H1 (cell line): ENCODE results near the gene PRG2. TPM values are rescaled to one million over a fixed set of nuclear protein-coding genes. Genes with fewer than 3 reads are reported as not detected.

Source experiments
- CTCF ChIA-PET: fragments of 300-600 bp; sonication (Branson Sonifier 250); formaldehyde crosslinking; loops from one replicate; lab custom pipeline; 2021; ENCODE audit not compliant: partially characterized antibody; lab: Charles Lee
- POLR2A ChIA-PET: fragments of 300-600 bp; sonication (Branson Sonifier 250); formaldehyde crosslinking; loops from one replicate; lab custom pipeline; 2021; ENCODE audit warnings: inconsistent platforms; ENCODE audit not compliant: partially characterized antibody; lab: Charles Lee
- DNase-seq, 2 experiments: peaks; one replicate each; pipeline versions ENCODE4 v3.0.0 to v3.0.0-alpha.2; 2010 to 2022; ENCODE audit warnings: low spot score in 2 of 2, low read depth in 1 of 2, mixed read lengths in 1 of 2
- FAIRE-seq: peaks from 2 replicates; lab custom pipeline; 2011; peaks lifted over from hg19 to GRCh38; lab: Jason Lieb, UNC
- H2AFZ ChIP-seq: 2 replicates; pipeline ENCODE4 v1.8.1; 2012; ENCODE audit warnings: low read length, inconsistent platforms
- H2AK5ac ChIP-seq: 2 replicates; pipeline ENCODE4 v1.6.1; 2013; ENCODE audit warnings: low read depth, low read length
- H2BK120ac ChIP-seq: replicated peaks from 2 replicates; pipeline ENCODE3; 2013; ENCODE audit warnings: low read depth, low read length, inconsistent platforms
- H2BK12ac ChIP-seq: 2 replicates; pipeline ENCODE4 v1.6.1; 2013; ENCODE audit warnings: low read depth, low read length
- H2BK15ac ChIP-seq: 2 replicates; pipeline ENCODE4 v1.6.1; 2013; ENCODE audit warnings: low read length
- H2BK20ac ChIP-seq: 2 replicates; pipeline ENCODE4 v1.6.1; 2013; ENCODE audit warnings: low read length
- H2BK5ac ChIP-seq: 2 replicates; pipeline ENCODE4 v1.6.1; 2013; ENCODE audit warnings: low read depth, low read length
- H3K14ac ChIP-seq: 2 replicates; pipeline ENCODE4 v1.6.1; 2013; ENCODE audit warnings: inconsistent platforms; ENCODE audit not compliant: insufficient read length
- H3K18ac ChIP-seq: 2 replicates; pipeline ENCODE4 v1.6.1; 2013; ENCODE audit warnings: low read length; ENCODE audit errors: extremely low read depth
- H3K23ac ChIP-seq: 2 replicates; pipeline ENCODE4 v1.6.1; 2013; ENCODE audit warnings: inconsistent platforms; ENCODE audit not compliant: insufficient read length
- H3K23me2 ChIP-seq: 2 replicates; pipeline ENCODE4 v1.6.1; 2013; ENCODE audit warnings: low read depth, low read length
- H3K27ac ChIP-seq: 2 replicates; pipeline ENCODE4 v1.6.1; 2011; ENCODE audit warnings: low read depth, low read length, inconsistent platforms
- H3K27me3 ChIP-seq, 4 experiments: replicated peaks in 1 of 4; 1 replicate in 1 of 4; 2 replicates in 3 of 4; pipeline versions ENCODE4 v1.6.1 to v1.8.1; 2011 to 2013; ENCODE audit warnings: low read length in 3 of 4, mild to moderate bottlenecking in 3 of 4, inconsistent platforms in 2 of 4, mixed read lengths in 2 of 4, moderate library complexity in 1 of 4; ENCODE audit not compliant: control insufficient read depth in 3 of 4, insufficient read depth in 3 of 4; ENCODE audit errors: extremely low read depth in 1 of 4
- H3K36me3 ChIP-seq, 4 experiments: 2 replicates each; pipeline versions ENCODE4 v1.6.1 to v1.8.1; 2011 to 2013; ENCODE audit warnings: mild to moderate bottlenecking in 4 of 4, low read length in 3 of 4, moderate library complexity in 2 of 4, control low read depth in 1 of 4, inconsistent platforms in 1 of 4; ENCODE audit not compliant: insufficient read depth in 4 of 4, control insufficient read depth in 2 of 4
- H3K4ac ChIP-seq: replicated peaks from 2 replicates; pipeline ENCODE3; 2013; ENCODE audit warnings: low read length, low read depth, mixed read lengths, inconsistent platforms; ENCODE audit not compliant: insufficient read length
- H3K4me1 ChIP-seq, 4 experiments: replicated peaks in 1 of 4; 1 replicate in 1 of 4; 2 replicates in 3 of 4; pipeline versions ENCODE4 v1.6.1 to v1.8.1; 2011 to 2013; ENCODE audit warnings: low read length in 3 of 4, inconsistent platforms in 2 of 4, mixed read lengths in 1 of 4; ENCODE audit not compliant: insufficient read depth in 4 of 4, control insufficient read depth in 3 of 4
- H3K4me2 ChIP-seq, 2 experiments: 2 replicates each; pipeline versions ENCODE4 v1.6.1 to v1.8.1; 2011 to 2013; ENCODE audit warnings: low read depth in 2 of 2, low read length in 2 of 2, control low read depth in 1 of 2, inconsistent platforms in 1 of 2, mild to moderate bottlenecking in 1 of 2; ENCODE audit not compliant: insufficient read depth in 1 of 2
- H3K4me3 ChIP-seq, 4 experiments: fragments of 200-600, 300-600 bp in 1 of 4; sonication (generic), shearing (Covaris generic), sonication (Bioruptor Twin) in 1 of 4; 2 replicates each; pipeline versions ENCODE4 v1.5.1 to v1.8.1; 2011 to 2016; ENCODE audit warnings: low read length in 4 of 4, low read depth in 3 of 4, control low read depth in 2 of 4, inconsistent platforms in 2 of 4, mild to moderate bottlenecking in 2 of 4, mixed read lengths in 1 of 4, moderate library complexity in 1 of 4; ENCODE audit not compliant: insufficient read depth in 2 of 4; ENCODE audit errors: extremely low read depth in 1 of 4
- H3K56ac ChIP-seq: replicated peaks from 2 replicates; pipeline ENCODE3; 2013; ENCODE audit warnings: low read depth, mild to moderate bottlenecking, mixed read lengths, low read length, inconsistent platforms; ENCODE audit not compliant: insufficient read length
- H3K79me1 ChIP-seq: 2 replicates; pipeline ENCODE4 v1.6.1; 2013; ENCODE audit warnings: low read depth, low read length, control low read depth
- H3K79me2 ChIP-seq, 2 experiments: 2 replicates each; pipeline versions ENCODE4 v1.6.1 to v1.8.1; 2012 to 2013; ENCODE audit warnings: low read length in 2 of 2, mild to moderate bottlenecking in 2 of 2, inconsistent platforms in 1 of 2; ENCODE audit not compliant: insufficient read depth in 2 of 2, control insufficient read depth in 1 of 2
- H3K9ac ChIP-seq, 4 experiments: replicated peaks in 1 of 4; 1 replicate in 1 of 4; 2 replicates in 3 of 4; pipeline versions ENCODE4 v1.6.1 to v1.8.1; 2011 to 2013; ENCODE audit warnings: low read depth in 3 of 4, low read length in 3 of 4, control low read depth in 2 of 4, mild to moderate bottlenecking in 2 of 4, moderate library complexity in 2 of 4, inconsistent platforms in 1 of 4; ENCODE audit errors: extremely low read depth in 1 of 4
- H3K9me3 ChIP-seq, 2 experiments: 2 replicates each; pipeline versions ENCODE4 v1.6.1 to v1.8.1; 2012 to 2013; ENCODE audit warnings: mild to moderate bottlenecking in 2 of 2, moderate library complexity in 2 of 2, control low read depth in 1 of 2, inconsistent platforms in 1 of 2, low read depth in 1 of 2, low read length in 1 of 2, mixed read lengths in 1 of 2; ENCODE audit not compliant: insufficient read depth in 2 of 2
- H4K20me1 ChIP-seq, 2 experiments: replicated peaks in 1 of 2; 2 replicates each; pipeline versions ENCODE3 to v1.8.1; 2011 to 2013; ENCODE audit warnings: inconsistent platforms in 2 of 2, low read length in 2 of 2, mild to moderate bottlenecking in 1 of 2; ENCODE audit not compliant: insufficient read depth in 2 of 2, control insufficient read depth in 1 of 2
- H4K5ac ChIP-seq: 2 replicates; pipeline ENCODE4 v1.6.1; 2013; ENCODE audit warnings: low read length, low read depth, mixed read lengths, inconsistent platforms; ENCODE audit not compliant: insufficient read length
- H4K8ac ChIP-seq: 2 replicates; pipeline ENCODE4 v1.8.0; 2013; ENCODE audit warnings: mild to moderate bottlenecking, moderate library complexity, low read length, inconsistent platforms; ENCODE audit not compliant: insufficient read depth; ENCODE audit errors: extremely low read depth
- H4K91ac ChIP-seq: replicated peaks from 2 replicates; pipeline ENCODE3; 2013; ENCODE audit warnings: low read length, mixed read lengths, inconsistent platforms; ENCODE audit not compliant: insufficient read length
- ASH2L ChIP-seq: fragments of 200-600, 300-600 bp; sonication (generic); IDR thresholded peaks from one replicate; pipeline ENCODE4 v1.7.1; 2017; ENCODE audit warnings: low read length
- BACH1 ChIP-seq: IDR thresholded peaks from 2 replicates; pipeline ENCODE4 v1.6.1; 2012; ENCODE audit warnings: low read length, improper control_type of control experiment
- BRCA1 ChIP-seq: IDR thresholded peaks from 2 replicates; pipeline ENCODE4 v1.6.1; 2012; ENCODE audit warnings: low read depth, low read length, improper control_type of control experiment
- GTF2F1 ChIP-seq: IDR thresholded peaks from 2 replicates; pipeline ENCODE4 v1.6.1; 2012; ENCODE audit warnings: low read depth, low read length, improper control_type of control experiment, borderline replicate concordance
- HDAC2 ChIP-seq, 2 experiments: fragments of 300-600 bp in 1 of 2; sonication (generic) in 1 of 2; IDR thresholded peaks; 2 replicates each; pipeline ENCODE4 v1.6.1; 2011 to 2012; ENCODE audit warnings: low read depth in 2 of 2, low read length in 2 of 2, mild to moderate bottlenecking in 2 of 2, moderate library complexity in 2 of 2, borderline replicate concordance in 1 of 2, inconsistent platforms in 1 of 2
- JUND ChIP-seq: IDR thresholded peaks from 2 replicates; pipeline ENCODE4 v1.6.1; 2011; ENCODE audit warnings: mild to moderate bottlenecking, improper control_type of control experiment, low read length
- KDM4A ChIP-seq: IDR thresholded peaks from one replicate; pipeline ENCODE4 v1.7.1; 2012; ENCODE audit warnings: low read depth, mild to moderate bottlenecking, moderate library complexity, low read length, inconsistent platforms; ENCODE audit not compliant: severe bottlenecking
- MAFK ChIP-seq: IDR thresholded peaks from 2 replicates; pipeline ENCODE4 v1.6.1; 2012; ENCODE audit warnings: low read depth, mild to moderate bottlenecking, improper control_type of control experiment, low read length
- SP2 ChIP-seq: IDR thresholded peaks from 2 replicates; pipeline ENCODE4 v1.6.1; 2012; ENCODE audit warnings: mild to moderate bottlenecking, low read length, inconsistent platforms
- TAF7 ChIP-seq: optimal IDR thresholded peaks from 2 replicates; pipeline ENCODE3; 2011; ENCODE audit warnings: low read depth, mild to moderate bottlenecking, inconsistent platforms, low read length, moderate library complexity, borderline replicate concordance
- WGBS, 2 experiments: shearing (Covaris generic) in 1 of 2; methylation state at CpG; one replicate each; pipeline versions ENCODE4 v1.1.6 to v1.1.7; 2013 to 2015; ENCODE audit warnings: low lambda C conversion rate in 2 of 2, mixed read lengths in 2 of 2, inconsistent platforms in 1 of 2, low coverage in 1 of 2, missing lambda C conversion rate in 1 of 2; ENCODE audit not compliant: insufficient replicate concordance in 2 of 2, insufficient coverage in 1 of 2, insufficient read length in 1 of 2; ENCODE audit errors: extremely low coverage in 1 of 2, missing lambda C conversion rate in 1 of 2; 5-methylcytosine and 5-hydroxymethylcytosine counted together
- polyA plus RNA-seq, 7 experiments: library from polyadenylated mRNA; depleted of rRNA in 3 of 7; stranded (reverse) in 5 of 7; unstranded in 2 of 7; fragments of >200 nt in 5 of 7; fragments of 200-250 nt in 2 of 7; gene quantifications; 1 replicate in 5 of 7; 2 replicates in 1 of 7; 4 replicates in 1 of 7; pipeline versions ENCODE4 v1.2.1 to v1.2.3, GENCODE V29; 2011 to 2013; ENCODE audit warnings: missing spikeins in 2 of 7, mixed read lengths in 2 of 7
- total RNA-seq: library from RNA; stranded (reverse); fragmentation: NEBNext Ultra II Directional; extraction: Animal tissue kit (Norgen Biotek cat#: 25700); gene quantifications from 2 replicates; pipeline ENCODE4 v1.2.1, GENCODE V29; 2021

PRG2 gene
- total and polyA plus RNA-seq, 2 of the 8 experiments (the other 6 are each of a cell fraction or from before 2014, with no cell fraction given) = 0.32 TPM; not detected in 1

DNA sequence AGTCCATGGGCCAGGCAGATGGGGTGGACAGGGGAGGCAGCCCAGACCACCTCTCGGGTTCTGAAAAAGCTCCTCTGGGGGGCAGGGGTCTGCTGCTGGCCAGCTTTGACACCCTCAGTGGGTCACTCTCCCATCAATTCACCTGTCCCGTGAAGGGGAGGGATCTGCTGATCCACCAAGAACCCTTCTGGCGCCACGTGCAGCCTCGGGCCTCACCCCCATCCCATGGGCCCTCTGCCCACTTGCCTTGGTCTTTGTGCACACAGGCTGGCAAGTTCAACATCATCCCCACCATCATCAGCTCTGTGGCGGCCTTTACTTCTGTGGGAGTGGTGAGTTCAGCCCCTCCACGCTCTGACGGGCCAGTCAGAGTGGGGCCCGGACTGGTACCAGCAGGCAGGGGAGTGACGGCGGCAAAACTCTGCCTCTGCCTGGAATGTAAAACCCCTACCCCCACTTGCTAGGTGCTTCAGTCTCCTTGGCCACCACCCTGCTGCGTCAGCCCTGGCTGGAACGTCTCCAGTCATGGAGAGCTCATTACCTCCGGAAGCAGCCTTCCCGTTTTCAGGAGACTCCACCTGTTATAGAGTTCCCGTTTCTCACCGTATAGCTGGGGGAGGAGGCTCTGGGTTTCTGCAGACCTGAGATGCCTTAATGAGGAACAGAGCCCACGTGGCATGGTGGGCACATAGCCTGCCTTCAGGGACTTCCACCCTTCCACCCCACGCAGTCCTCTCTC is 22.2 kb downstream of the PRG2 start:
- no peak overlapping the region for H3K4me3 ChIP-seq
- H3K36me3 ChIP-seq = no peaks in the 10 kb centered on the region
- FAIRE-seq = no peak
- H3K79me1 ChIP-seq = no peaks in the 10 kb centered on the region
- no peak overlapping the region for H2AK5ac ChIP-seq
- no peaks in the 10 kb centered on the region; a peak in 2 of 7 replicates for H3K27me3 ChIP-seq
- WGBS, 2 experiments = 87% methylated on average over 19 of the region's 19 CpGs; no CpG with 5 or more reads in 1 of the 2 experiments
- CTCF ChIA-PET = interaction anchor here (0.8 to 2.0 kb wide), 8 partner anchors 9 to 110 kb away, joined by 3 to 9 read pairs (median 4); partner anchors contain the start of gene RTN4RL2
- no peak overlapping the region for H2AFZ ChIP-seq
- no peaks in the 10 kb centered on the region for H3K79me2 ChIP-seq
- no peaks in the 10 kb centered on the region for H3K23me2 ChIP-seq
- no peak overlapping the region for H3K18ac ChIP-seq
- H2BK120ac ChIP-seq = no peak overlapping the region
- H3K14ac ChIP-seq = no peak overlapping the region
- no peak overlapping the region for H4K91ac ChIP-seq
- H3K4me2 ChIP-seq = no peak overlapping the region
- H3K9ac ChIP-seq = no peak overlapping the region
- no peak overlapping the region for H2BK12ac ChIP-seq
- H3K4me1 ChIP-seq = peaks cover 8 to 17% (median 11%) of the 10 kb centered on the region in 4 experiments
- no peak overlapping the region for H3K27ac ChIP-seq
- no peak overlapping the region for H3K4ac ChIP-seq
- no peaks in the 10 kb centered on the region for H4K20me1 ChIP-seq
- no peak for DNase-seq
- no peak overlapping the region for H3K56ac ChIP-seq
- H4K5ac ChIP-seq = no peak overlapping the region
- POLR2A ChIA-PET = interaction anchor here (0.7 to 1.5 kb wide), 2 partner anchors 10 to 15 kb away, joined by 3 read pairs; no protein-coding TSS in a partner anchor
- H2BK15ac ChIP-seq = no peak overlapping the region; the same call in 1 of the 2 replicates
- H3K9me3 ChIP-seq = no peaks in the 10 kb centered on the region
- H2BK5ac ChIP-seq = no peak overlapping the region
- H3K23ac ChIP-seq = no peak overlapping the region
- H2BK20ac ChIP-seq = no peak overlapping the region
- H4K8ac ChIP-seq = no peak overlapping the region; the same call in 1 of the 2 replicates
- TF ChIP-seq SP2 (no peak), TAF7 (no peak), BRCA1 (no peak), GTF2F1 (no peak), KDM4A (no peak), JUND (no peak), MAFK (no peak), HDAC2 (IDR thresholded peaks at IDR 0.05; ENCODE audit: borderline replicate concordance in 1 of 2, low read depth in 2 of 2, low read length in 2 of 2) (no peak), BACH1 (no peak), ASH2L (no peak)
